Parathyroid adenoma (tissue), 2 donors: ENCODE data around the gene LBP.

Experiments
- H2AFZ ChIP-seq: fragments of 300-600 bp; sonication (generic); one replicate; pipeline ENCODE4 v1.7.0; 2017; ENCODE audit warnings: antibody characterized with exemption, mild to moderate bottlenecking
- H3K27ac ChIP-seq: fragments of 300-600 bp; sonication (generic); one replicate; pipeline ENCODE4 v1.7.0; 2017
- H3K27me3 ChIP-seq: fragments of 300-600 bp; sonication (generic); one replicate; pipeline ENCODE4 v1.7.0; 2017; ENCODE audit warnings: low read length; ENCODE audit not compliant: control insufficient read depth, insufficient read depth
- H3K36me3 ChIP-seq: fragments of 300-600 bp; sonication (generic); one replicate; pipeline ENCODE4 v1.7.0; 2017; ENCODE audit warnings: low read length; ENCODE audit not compliant: control insufficient read depth, insufficient read depth
- H3K4me1 ChIP-seq: fragments of 300-600 bp; sonication (generic); one replicate; pipeline ENCODE4 v1.7.0; 2017; ENCODE audit warnings: control low read depth
- H3K4me2 ChIP-seq: fragments of 300-600 bp; sonication (generic); one replicate; pipeline ENCODE4 v1.7.0; 2017; ENCODE audit warnings: low read length
- H3K4me3 ChIP-seq: fragments of 300-600 bp; sonication (generic); one replicate; pipeline ENCODE4 v1.7.0; 2017; ENCODE audit warnings: low read depth, low read length
- H3K79me2 ChIP-seq: fragments of 300-600 bp; sonication (generic); one replicate; pipeline ENCODE4 v1.7.0; 2017; ENCODE audit warnings: control low read depth
- H3K9ac ChIP-seq: fragments of 300-600 bp; sonication (generic); one replicate; pipeline ENCODE4 v1.7.0; 2017; ENCODE audit warnings: mild to moderate bottlenecking
- H3K9me3 ChIP-seq: fragments of 300-600 bp; sonication (generic); one replicate; pipeline ENCODE4 v1.7.0; 2017; ENCODE audit warnings: low read length; ENCODE audit not compliant: control insufficient read depth
- TF ChIP-seq, protein P1 (sequence below): fragments of 300-600 bp; sonication (generic); IDR thresholded peaks from one replicate; pipeline ENCODE4 v1.7.0; 2017; ENCODE audit warnings: antibody characterized with exemption, mild to moderate bottlenecking
- donor health status: primary hyperparathyroidism.

The LBP gene

DNA sequence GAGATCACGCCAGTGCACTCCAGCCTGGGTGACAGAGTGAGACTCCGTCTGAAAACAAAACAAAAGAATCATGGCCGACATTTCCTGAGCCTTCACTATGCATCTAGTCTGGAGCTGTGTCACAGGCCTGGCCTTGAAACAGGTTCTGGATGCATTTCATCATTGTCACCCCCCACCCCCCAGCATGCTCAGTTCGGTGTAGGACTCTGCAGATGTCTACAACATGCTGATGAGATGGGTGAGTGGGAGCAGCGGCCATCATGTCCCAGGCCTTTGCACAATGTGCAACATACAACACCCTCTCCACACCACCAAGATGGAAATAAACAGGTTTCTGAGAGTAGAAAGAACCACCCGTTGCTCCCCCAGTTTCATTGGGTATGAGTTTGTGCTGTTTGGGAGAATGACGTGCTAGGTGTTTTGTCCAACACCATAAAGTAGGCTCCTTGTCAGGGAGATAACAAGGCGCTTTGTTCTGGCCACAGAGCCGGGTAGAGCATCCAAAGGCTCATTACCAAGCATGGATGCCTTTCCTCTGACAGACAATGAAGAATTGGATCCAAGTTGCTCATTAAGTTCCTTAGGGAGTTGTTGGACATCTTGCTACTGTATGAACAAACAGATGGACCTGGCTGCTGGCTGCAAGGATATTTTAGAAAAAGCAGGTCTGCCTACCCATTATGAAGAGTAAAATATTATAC lies 66.7 kb downstream of the LBP start:
- no peak overlapping the region for H3K9ac ChIP-seq
- H3K4me3 ChIP-seq = no peak overlapping the region
- H3K4me1 ChIP-seq = no peaks in the 10 kb centered on the region
- no peaks in the 10 kb centered on the region for H3K9me3 ChIP-seq
- no peaks in the 10 kb centered on the region for H3K79me2 ChIP-seq
- H3K4me2 ChIP-seq = no peak overlapping the region
- H3K27ac ChIP-seq = no peak overlapping the region
- no peaks in the 10 kb centered on the region for H3K27me3 ChIP-seq
- TF ChIP-seq, protein P1, sequence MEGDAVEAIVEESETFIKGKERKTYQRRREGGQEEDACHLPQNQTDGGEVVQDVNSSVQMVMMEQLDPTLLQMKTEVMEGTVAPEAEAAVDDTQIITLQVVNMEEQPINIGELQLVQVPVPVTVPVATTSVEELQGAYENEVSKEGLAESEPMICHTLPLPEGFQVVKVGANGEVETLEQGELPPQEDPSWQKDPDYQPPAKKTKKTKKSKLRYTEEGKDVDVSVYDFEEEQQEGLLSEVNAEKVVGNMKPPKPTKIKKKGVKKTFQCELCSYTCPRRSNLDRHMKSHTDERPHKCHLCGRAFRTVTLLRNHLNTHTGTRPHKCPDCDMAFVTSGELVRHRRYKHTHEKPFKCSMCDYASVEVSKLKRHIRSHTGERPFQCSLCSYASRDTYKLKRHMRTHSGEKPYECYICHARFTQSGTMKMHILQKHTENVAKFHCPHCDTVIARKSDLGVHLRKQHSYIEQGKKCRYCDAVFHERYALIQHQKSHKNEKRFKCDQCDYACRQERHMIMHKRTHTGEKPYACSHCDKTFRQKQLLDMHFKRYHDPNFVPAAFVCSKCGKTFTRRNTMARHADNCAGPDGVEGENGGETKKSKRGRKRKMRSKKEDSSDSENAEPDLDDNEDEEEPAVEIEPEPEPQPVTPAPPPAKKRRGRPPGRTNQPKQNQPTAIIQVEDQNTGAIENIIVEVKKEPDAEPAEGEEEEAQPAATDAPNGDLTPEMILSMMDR = no peak
- H2AFZ ChIP-seq = no peak overlapping the region
- H3K36me3 ChIP-seq = no peaks in the 10 kb centered on the region

DNA sequence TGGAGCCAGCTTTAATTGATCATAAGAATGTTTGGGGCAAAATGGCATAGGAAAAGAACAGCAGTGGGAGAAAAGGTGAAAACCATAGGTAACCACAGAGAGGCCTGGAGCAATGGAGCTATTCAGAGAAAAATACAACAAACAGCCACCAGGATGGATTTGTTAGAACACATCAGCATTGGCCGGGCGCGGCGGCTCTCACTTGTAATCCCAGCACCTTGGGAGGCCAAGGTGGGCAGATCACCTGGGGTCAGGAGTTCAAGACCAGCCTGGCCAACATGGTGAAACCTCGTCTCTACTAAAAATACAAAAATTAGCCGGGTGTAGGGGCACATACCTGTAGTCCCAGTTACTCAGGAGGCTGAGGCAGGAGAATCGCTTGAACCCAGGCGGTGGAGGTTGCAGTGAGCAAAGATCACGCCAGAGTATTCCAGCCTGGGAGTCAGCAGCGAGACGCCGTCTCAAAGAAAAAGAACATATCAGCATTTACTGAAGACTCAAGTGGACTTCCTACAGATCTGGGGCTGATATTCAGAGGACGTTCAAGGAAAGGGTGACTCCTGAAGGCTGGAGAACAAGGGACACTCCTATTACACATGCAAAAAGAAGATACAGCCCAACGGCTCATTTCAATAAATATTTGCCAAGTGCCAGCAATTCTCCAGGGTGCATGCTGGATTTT lies 68.6 kb downstream of the LBP start:
- Histone ChIP-seq H3K9me3 (no peaks in the 10 kb centered on the region), H3K4me2 (no peak overlapping the region), H3K27me3 (no peaks in the 10 kb centered on the region), H3K4me3 (no peak overlapping the region), H3K9ac (no peak overlapping the region), H3K4me1 (no peaks in the 10 kb centered on the region), H3K79me2 (no peaks in the 10 kb centered on the region), H2AFZ (no peak overlapping the region), H3K36me3 (no peaks in the 10 kb centered on the region), H3K27ac (no peak overlapping the region)
- TF ChIP-seq, protein P1 = no peak

DNA sequence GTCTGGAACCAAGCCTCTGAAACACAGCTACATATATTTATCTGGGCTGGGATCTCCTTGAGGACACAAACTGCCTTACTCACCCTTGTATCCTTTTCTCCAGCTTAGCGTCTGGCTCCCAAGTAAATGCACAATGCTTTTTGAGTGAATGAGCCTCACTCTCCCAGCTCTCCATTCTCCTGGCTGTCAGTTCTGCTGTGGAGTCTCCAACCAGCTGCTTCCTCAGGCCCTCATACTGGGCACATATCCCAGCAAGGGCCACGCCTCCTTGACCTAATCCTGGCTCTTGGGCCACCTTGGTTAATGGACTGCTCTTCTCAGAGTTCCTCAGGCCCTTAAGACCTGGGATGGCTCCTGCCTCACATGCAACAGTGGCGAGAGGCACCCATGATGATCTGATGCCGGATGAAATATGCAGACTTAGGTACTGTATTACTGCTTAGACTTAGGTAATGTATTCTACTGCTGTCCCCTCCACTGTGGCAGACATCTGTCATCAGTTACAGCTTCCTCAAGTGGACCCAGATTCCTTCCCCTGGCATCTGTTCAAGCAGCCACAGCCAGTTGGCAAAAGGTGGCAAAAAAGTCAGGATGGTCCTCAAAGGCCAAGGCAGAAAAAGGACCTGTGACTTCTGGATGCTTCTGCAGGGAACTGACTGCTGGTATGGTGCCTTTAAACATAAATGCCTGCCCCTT lies 72.4 kb downstream of the LBP start:
- no peak overlapping the region for H3K4me3 ChIP-seq
- no peaks in the 10 kb centered on the region for H3K36me3 ChIP-seq
- H3K27ac ChIP-seq = no peak overlapping the region
- no peaks in the 10 kb centered on the region for H3K79me2 ChIP-seq
- no peak overlapping the region for H3K9ac ChIP-seq
- no peaks in the 10 kb centered on the region for H3K27me3 ChIP-seq
- H3K4me1 ChIP-seq = no peaks in the 10 kb centered on the region
- H3K4me2 ChIP-seq = no peak overlapping the region
- TF ChIP-seq, protein P1 = no peak
- H3K9me3 ChIP-seq = no peaks in the 10 kb centered on the region
- H2AFZ ChIP-seq = no peak overlapping the region

DNA sequence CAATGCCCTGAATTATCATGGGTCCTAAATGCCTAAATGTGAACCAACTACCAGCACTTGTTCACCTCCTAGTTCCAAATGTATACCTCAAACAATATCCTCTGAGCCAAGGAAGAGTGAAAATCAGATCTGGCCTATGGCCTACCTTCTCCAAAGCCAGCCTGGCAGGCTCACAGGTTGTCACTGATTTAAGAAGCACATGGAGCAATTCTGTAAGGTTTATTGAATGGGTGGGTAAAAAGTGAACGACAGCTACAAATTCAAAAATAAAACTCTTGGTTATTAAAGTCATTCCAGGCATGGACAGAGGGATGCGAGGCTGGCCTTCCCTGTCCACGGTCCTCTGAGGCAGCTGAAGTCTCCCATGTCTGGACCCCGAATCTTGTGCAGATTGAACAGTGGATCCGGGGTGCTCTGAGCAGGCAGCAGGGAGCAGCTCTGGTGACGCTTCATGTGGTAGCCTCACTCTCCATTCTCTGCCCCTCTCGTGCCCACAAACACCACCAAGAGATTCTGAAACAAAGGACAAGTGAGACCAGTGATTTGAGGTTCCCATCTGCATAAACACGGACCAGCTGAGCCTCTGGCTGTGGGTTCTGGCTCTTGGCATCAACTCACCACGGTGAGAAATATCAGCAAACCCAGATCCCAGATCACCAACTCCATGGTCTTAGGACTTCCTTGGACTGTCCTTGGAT lies 74.3 kb downstream of the LBP start:
- TF ChIP-seq, protein P1 = no peak
- Histone ChIP-seq H3K4me3 (no peak overlapping the region), H3K36me3 (no peaks in the 10 kb centered on the region), H3K27me3 (no peaks in the 10 kb centered on the region), H2AFZ (no peak overlapping the region), H3K9me3 (no peaks in the 10 kb centered on the region), H3K4me1 (no peaks in the 10 kb centered on the region), H3K27ac (no peak overlapping the region), H3K9ac (no peak overlapping the region), H3K4me2 (no peak overlapping the region), H3K79me2 (no peaks in the 10 kb centered on the region)
